ENCODE results near the gene CACNB4.

- TF ChIP-seq CTCF (IDR thresholded peaks at IDR 0.05; ENCODE audit: insufficient read depth, low read length), result no peak
- no peak for TF ChIP-seq SPI1 (IDR thresholded peaks at IDR 0.05; ENCODE audit: borderline replicate concordance, low read depth)
Observed at GRCh38 chr2:151860210-151860609, 238.6 kb downstream of the CACNB4 start.
